ENCODE data around the gene TXNL1. TPM values are rescaled to one million over a fixed set of nuclear protein-coding genes. Genes with fewer than 3 reads are reported as not detected.

TXNL1 gene
- total RNA-seq, 1 experiment from 2014 or later = 90.4 TPM

GRCh38 chr18:56678836-56679565 is 40.6 kb upstream of the TXNL1 start:
- H3K9me3 Mint-ChIP-seq = no peaks in the 10 kb centered on the region
- H3K4me3 Mint-ChIP-seq = no peak overlapping the region

More at GRCh38 chr18:56678836-56679565, 40.6 kb upstream of the TXNL1 start:
- H3K27ac Mint-ChIP-seq = no peak overlapping the region
- Histone ChIP-seq H3K27ac (ENCODE audit: insufficient read length, low read depth, low read length) (no peak overlapping the region), H4K91ac (ENCODE audit: insufficient read length, low read depth, low read length) (no peak overlapping the region), H3K9me3 (ENCODE audit: control insufficient read depth, low read depth, low read length) (no peaks in the 10 kb centered on the region), H3K4me1 (ENCODE audit: insufficient read depth, low read length) (no peaks in the 10 kb centered on the region), H3T11ph (ENCODE audit: low read length) (no peak overlapping the region), H3K4ac (ENCODE audit: low read depth, low read length) (no peak overlapping the region), H3K18ac (ENCODE audit: insufficient read length, low read depth, low read length) (no peak overlapping the region), H3K14ac (ENCODE audit: insufficient read depth, low read length) (no peak overlapping the region), H3K56ac (ENCODE audit: insufficient read length, low read depth, low read length) (no peak overlapping the region), H2AFZ (ENCODE audit: low read length) (no peak overlapping the region), H3K79me1 (ENCODE audit: insufficient read depth, low read depth, low read length, poor library complexity, severe bottlenecking) (no peaks in the 10 kb centered on the region), H2AK5ac (ENCODE audit: insufficient read length, low read length) (no peak overlapping the region), H4K8ac (replicated peaks; ENCODE audit: insufficient read length, low read depth, low read length) (no peak overlapping the region), H2BK20ac (ENCODE audit: low read depth, low read length, poor library complexity, severe bottlenecking) (no peak overlapping the region), H4K5ac (ENCODE audit: insufficient read length, low read depth, low read length) (no peak overlapping the region), H2BK15ac (ENCODE audit: low read depth, low read length) (no peak overlapping the region), H2BK5ac (ENCODE audit: insufficient read length, low read length) (no peak overlapping the region), H3K23ac (ENCODE audit: insufficient read length, low read depth, low read length) (no peak overlapping the region), H4K20me1 (ENCODE audit: control insufficient read depth, insufficient read depth, insufficient read length) (no peaks in the 10 kb centered on the region), H2BK120ac (ENCODE audit: low read depth, low read length, poor library complexity, severe bottlenecking) (no peak overlapping the region), H3K4me2 (ENCODE audit: insufficient read depth, insufficient read length, low read length) (no peak overlapping the region), H3K23me2 (ENCODE audit: insufficient read length, low read depth, low read length, poor library complexity, severe bottlenecking) (no peaks in the 10 kb centered on the region), H2BK12ac (ENCODE audit: insufficient read length, low read depth, low read length) (no peak overlapping the region), H3K9ac (ENCODE audit: extremely low read depth, insufficient read length, low read length) (no peak overlapping the region), H3K79me2 (ENCODE audit: insufficient read depth, low read length) (no peaks in the 10 kb centered on the region), H3K27me3 (ENCODE audit: insufficient read depth, low read length) (no peaks in the 10 kb centered on the region)
- DNase-seq = no peak
- H3K36me3 Mint-ChIP-seq (ENCODE audit: insufficient read depth in 1 of 3, low read depth in 3 of 3) = no peaks in the 10 kb centered on the region
- TF ChIP-seq, protein P1, sequence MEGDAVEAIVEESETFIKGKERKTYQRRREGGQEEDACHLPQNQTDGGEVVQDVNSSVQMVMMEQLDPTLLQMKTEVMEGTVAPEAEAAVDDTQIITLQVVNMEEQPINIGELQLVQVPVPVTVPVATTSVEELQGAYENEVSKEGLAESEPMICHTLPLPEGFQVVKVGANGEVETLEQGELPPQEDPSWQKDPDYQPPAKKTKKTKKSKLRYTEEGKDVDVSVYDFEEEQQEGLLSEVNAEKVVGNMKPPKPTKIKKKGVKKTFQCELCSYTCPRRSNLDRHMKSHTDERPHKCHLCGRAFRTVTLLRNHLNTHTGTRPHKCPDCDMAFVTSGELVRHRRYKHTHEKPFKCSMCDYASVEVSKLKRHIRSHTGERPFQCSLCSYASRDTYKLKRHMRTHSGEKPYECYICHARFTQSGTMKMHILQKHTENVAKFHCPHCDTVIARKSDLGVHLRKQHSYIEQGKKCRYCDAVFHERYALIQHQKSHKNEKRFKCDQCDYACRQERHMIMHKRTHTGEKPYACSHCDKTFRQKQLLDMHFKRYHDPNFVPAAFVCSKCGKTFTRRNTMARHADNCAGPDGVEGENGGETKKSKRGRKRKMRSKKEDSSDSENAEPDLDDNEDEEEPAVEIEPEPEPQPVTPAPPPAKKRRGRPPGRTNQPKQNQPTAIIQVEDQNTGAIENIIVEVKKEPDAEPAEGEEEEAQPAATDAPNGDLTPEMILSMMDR (conservative IDR thresholded peaks at IDR 0.05) = no peak
- H3K27me3 Mint-ChIP-seq (ENCODE audit: low read depth) = no peaks in the 10 kb centered on the region
- H3K4me1 Mint-ChIP-seq = no peaks in the 10 kb centered on the region
- no CpG with 5 or more reads among the region's 4 CpGs for WGBS (ENCODE audit: extremely low coverage, insufficient read length, low lambda C conversion rate)
